Right ventricle myocardium superior (tissue), 1 donor: ENCODE measurements around the gene DCDC2. TPM values are rescaled to one million over a fixed set of nuclear protein-coding genes. Genes with fewer than 3 reads are reported as not detected.

Experiments used
- ATAC-seq: fragments of 200-7000 bp; cut with Tn5 transposase; one replicate; pipeline ENCODE4 v1.9.1; 2020; ENCODE audit warnings: mild to moderate bottlenecking; ENCODE audit not compliant: poor library complexity
- DNase-seq: peaks from one replicate; pipeline ENCODE4 v3.0.0-alpha.2; 2020
- intact Hi-C: fragments of 100-400 bp; cut with DNase I; formaldehyde crosslinking; loops from one replicate; pipeline ENCODE4 v1.11.2; 2022
- total RNA-seq: library from RNA; stranded (reverse); fragmentation: NEBNext Ultra II Directional; extraction: Animal tissue kit (Norgen Biotek cat#: 25700); gene quantifications from one replicate; pipeline ENCODE4 v1.2.1, GENCODE V29; 2021
- donor health status: DM: no; HTN: yes; CAD: no; lungs with severe emphysema.

DCDC2 gene
- total RNA-seq, 1 donor from 2014 or later: not detected

GRCh38 chr6:24140591-24140990 is 217.3 kb downstream of the DCDC2 start:
- peak; percentile 76 for DNase-seq
- intact Hi-C loops: no loop called here
- ATAC-seq: peak; percentile 67

DNA sequence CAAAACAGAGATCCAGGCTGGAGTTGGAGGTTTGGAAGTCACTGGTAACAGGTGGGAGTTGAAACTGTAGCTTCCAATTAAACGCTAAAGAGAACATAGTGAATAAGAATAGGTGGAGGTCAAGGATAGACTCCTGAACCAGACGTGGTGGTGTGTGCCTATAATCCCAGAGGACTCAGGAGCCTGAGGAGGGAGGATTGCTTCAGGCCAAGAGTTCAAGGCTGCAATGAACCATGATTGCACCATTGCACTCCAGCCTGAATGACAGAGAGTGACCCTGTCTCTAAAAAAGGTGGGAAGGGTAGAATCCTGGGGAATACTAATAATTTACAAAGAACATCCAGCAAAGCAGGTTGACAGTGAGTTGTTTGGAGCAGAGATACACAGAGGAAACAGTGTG is 218.2 kb downstream of the DCDC2 start:
- intact Hi-C loops: no loop called here
- ATAC-seq (no peak), DNase-seq (no peak)

DNA sequence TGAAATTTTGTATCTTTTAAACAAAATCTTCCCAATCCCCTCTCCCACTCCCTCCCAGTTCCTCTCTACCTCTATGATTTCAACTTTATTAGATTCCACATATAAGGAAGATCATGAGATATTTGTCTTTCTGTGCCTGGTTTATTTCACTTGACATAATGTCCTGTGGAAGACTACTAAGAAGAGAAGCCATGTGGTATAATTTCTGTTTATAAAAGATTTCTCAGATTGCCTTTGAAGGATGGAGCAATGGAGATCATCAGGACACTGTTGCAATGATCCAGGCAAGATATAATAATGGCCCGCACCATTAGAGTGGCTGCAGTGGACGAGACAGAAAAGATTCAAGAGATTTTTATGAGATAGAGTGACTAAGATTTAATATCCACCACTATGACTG is 218.8 kb downstream of the DCDC2 start:
- intact Hi-C loops: no loop called here
- DNase-seq: no peak
- no peak for ATAC-seq

GRCh38 chr6:24131751-24132150 is 226.1 kb downstream of the DCDC2 start:
- DNase-seq (no peak), ATAC-seq (no peak)
- intact Hi-C loops: no loop called here

- no peak for DNase-seq
- ATAC-seq: no peak
- intact Hi-C loops: no loop called here
Observed at GRCh38 chr6:24127316-24127715, 230.5 kb downstream of the DCDC2 start.

- ATAC-seq: no peak
- intact Hi-C loops: no loop called here
- DNase-seq: no peak
Observed at GRCh38 chr6:24126586-24127192, 231.2 kb downstream of the DCDC2 start.

GRCh38 chr6:24125980-24126379 is 231.9 kb downstream of the DCDC2 start, which contains the start of gene NRSN1:
Gene NRSN1 (plus strand): TSS chr6:24126215. CDS start chr6:24134328, 8,113 bp downstream.
- no peak for DNase-seq
- intact Hi-C loops: no loop called here
- ATAC-seq: no peak

GRCh38 chr6:24122139-24122538 is 235.7 kb downstream of the DCDC2 start:
- intact Hi-C loops: no loop called here
- DNase-seq (no peak), ATAC-seq (no peak)

Other genes with a start within 250 kb of the DCDC2 start
- gene NRSN1, start 231.8 kb downstream of the DCDC2 start, total RNA-seq: not detected
- gene MRS2, start 44.9 kb upstream of the DCDC2 start, total RNA-seq: 43.8 TPM
- gene GPLD1, start 131.5 kb upstream of the DCDC2 start, total RNA-seq: 1.0 TPM
- 23.3 TPM for gene ALDH5A1, start 136.9 kb upstream of the DCDC2 start, total RNA-seq